Kidney glomerular epithelial cell (primary cell): ENCODE results near the gene NRP1.
"Not testable (repeated sequence)": the region's sequence is repeated elsewhere in the genome, so short reads cannot be mapped to it uniquely, and the experiment has no call there.

Experiments
- DNase-seq: peaks from one replicate; lab custom pipeline; 2025; lab: John Stamatoyannopoulos, UW

NRP1 gene

DNA sequence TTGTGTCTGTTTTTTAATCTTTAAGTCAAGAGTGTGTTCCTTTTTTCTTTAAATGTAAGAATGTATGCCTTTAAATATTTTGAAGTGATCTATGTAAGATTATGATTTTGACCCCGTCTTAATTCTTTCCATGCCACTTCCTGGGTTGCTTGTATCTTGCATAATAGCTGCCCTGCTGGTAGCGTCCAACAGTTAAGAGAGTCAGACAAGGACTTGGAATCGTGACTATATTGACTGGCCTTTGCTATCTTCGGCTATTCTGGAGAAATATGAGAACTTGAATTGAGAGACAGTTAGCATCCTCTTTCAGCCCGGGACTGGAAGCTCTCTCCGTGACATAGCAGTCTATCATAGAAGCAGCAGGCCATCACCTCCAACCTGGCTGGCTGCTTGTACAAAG is 13.0 kb downstream of the NRP1 start:
- DNase-seq: no peak

DNA sequence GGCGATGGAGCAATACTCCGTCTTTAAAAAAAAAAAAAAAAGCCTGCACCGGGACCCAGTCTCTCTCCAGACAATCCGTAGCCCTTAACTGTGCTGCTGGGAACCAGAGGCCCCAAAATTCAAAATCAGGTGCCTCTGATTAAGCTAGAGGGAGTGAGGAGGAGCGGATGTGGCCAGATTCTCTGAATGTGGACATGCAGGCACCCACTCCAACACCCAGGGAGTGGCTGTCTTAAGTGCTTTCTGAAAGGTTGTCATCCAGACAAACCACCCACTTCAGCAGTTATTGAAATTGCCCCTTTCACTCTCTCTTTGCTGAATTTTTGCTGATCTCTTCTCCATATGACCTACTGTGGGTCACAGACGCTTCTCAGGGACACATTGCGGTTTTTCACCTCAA is 14.2 kb downstream of the NRP1 start:
- DNase-seq: no peak

DNA sequence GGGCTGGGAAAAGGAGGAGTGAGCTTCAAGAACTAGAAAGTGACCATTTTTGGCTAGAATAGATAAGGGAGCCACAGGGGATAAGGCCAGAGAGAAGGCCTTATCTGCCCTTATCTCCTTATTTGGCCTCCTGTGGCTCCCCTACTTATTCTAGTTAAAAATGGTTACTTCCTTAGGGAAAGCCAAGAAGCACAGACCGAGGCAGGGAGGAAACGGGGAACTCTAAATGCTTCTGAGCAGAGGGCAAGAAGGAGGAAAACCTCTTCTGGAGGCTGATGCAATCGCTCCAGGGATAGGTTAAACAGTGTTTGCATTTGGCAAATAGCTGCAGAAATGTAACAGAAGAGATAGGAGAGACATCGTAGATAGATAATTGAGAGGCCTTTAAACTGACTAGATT is 18.6 kb downstream of the NRP1 start:
- DNase-seq: no peak

DNA sequence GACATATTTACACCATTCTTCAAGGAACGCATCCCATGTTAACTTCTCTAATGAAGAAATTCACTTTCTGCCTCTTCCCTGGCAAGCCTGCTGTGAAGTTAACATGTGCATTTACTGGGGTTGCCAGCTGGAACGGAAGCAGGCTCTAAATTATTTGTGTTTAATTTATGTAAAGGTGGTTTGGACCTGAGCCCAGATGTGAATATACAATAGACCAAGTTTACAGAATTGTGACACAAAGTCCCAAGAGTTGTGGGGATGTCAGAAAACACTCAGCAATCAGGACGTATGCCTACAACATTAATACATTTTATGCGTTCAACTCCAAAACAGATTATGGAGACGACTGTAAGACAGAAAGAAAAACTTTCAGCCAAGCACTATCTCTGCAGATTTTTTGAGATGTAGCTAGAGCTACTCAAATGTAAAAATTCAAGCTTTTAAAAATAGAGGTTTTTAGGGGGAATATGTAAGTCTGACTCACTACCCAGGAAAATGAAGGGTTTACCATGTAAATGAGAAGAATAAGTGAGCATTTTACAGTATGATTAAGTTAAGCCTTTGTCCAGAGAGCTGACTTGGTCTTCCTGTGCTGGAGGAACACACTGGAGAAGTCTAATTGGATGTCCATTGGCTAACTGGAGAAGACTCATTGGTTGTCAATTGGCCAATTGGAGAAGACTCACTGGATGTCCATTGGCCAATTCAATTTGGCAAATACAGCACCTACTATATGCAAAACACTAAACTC is 19.5 kb downstream of the NRP1 start:
- DNase-seq: no peak

DNA sequence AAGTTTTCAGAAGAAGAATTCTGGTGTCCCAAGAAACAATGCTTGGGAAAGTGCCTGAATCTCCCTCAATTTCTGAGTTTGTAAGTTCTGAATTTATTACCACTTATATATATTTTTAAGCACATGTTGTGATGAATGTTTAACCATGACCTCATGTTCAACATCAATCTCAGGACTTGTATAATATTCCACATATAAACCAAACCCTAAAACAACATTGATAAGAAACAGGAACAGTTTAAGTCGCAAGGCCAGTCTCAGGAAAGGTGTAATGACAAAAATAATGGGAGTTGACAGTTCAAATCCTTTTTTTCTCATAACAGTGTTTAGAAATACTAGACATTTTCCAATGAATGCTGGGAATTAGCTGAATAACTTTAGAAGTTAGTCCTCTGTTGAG is 22.8 kb downstream of the NRP1 start:
- no peak for DNase-seq

DNA sequence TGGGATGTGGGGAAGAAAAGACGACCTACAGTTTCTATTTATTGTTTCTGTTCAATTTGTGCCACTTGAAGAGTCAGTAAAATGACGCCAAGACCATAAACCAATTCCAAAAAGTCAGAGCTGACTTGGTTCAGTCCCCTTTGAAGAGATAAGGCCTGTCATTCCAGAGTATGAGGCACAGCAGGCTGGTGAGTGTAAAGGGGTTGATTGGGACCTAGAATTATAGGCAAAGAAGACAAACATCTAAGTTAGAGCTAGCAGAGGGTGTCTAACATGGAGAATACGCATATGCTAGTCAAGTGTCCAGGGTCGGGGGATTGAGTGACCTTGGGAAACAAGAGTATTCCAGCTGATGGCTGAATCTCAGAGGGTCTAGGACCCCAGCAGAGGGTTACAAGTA is 23.6 kb downstream of the NRP1 start:
- DNase-seq: no peak

DNA sequence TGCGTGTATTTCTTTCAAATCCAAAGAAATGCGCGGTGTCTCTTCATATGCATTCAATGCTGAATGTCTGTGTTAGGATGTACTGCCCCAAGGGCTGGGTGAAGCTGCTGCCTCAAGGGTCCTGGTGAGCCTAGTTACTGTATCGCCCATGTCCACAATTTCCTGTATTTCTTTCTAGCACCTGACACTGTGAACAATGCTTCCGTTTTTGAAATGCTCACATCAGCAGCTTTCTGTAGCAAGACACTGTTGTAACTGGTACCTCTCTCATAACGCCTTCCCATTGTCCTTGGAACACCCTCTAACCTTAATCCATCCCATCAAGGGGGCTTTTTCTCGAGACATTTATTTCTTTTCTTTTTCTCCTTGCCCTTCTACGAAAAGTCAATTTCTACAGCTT is 25.1 kb downstream of the NRP1 start:
- DNase-seq: no peak

DNA sequence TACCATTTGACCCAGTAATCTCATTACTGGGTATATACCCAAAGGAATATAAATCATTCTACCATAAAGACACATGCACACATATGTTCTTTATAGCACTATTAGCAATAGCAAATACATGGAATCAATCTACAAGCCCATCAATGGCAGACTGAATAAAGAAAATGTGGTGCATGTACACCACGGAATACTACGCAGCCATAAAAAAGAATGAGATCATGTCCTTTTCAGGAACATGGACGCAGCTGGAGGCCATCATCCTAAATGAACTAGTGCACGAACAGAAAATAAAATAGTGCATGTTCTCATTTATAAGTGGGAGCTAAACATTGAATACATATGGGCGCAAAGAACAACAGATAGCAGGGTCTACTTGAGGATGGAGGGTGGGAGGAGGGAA is 26.6 kb downstream of the NRP1 start:
- no peak for DNase-seq

- no peak for DNase-seq
Measured at GRCh38 chr10:33306701-33307519, 27.6 kb downstream of the NRP1 start.

- no peak for DNase-seq
Measured at GRCh38 chr10:33306126-33306525, 28.3 kb downstream of the NRP1 start.

DNA sequence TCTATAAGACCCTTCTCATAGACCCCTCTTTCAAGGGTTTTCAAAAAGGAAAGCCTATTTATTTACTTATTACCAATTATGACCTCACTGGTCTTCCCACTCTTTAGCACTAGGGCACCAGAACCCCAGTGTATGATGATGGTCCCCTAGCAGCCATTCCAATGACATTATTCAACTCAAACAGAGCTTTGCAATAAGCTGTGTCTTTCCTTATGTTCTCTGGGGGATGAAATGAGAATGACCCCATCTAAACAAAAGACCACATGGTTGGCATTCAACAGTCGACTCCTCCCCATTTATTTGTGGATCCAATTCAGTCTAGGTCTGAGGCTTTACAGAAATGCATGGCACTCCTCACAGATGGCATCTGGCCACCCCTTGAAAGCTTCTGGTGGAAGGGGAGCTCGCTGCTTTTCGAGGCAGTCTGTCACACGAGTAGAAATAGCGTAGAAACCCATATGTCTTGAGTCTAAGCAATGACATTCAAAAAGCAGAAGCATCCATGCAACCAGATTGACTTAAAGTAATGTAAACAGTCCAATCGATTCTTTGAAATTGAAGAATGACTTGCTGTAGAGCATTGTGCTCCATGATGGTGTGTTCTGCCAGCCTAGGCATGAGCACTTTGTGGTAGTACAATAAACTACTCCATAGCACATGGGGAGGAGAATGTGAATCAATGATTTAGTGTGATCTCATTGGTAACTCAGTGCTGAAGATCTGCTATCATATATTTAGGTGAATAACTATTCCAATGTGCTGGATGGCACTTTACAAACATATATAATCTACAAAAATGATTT is 29.8 kb downstream of the NRP1 start:
- no peak for DNase-seq

DNA sequence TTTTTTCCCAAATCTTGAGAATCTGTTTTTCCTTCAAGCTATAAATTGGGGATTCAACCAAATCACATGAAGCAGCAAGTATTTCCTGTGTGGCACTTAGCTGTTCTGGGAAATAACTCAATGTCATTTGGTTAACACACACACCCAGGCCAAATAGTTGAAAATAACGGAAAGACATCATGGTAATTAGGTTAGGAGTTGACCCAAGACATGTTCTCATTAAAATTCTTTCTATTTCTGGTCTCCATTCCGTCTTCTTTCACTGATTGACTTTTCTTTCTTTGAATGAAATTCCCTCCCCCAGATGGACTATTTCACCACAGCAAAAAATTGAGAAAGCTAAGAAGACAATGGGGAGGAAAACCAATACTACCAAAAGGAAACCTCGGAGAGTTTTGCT is 30.5 kb downstream of the NRP1 start:
- no peak for DNase-seq

DNA sequence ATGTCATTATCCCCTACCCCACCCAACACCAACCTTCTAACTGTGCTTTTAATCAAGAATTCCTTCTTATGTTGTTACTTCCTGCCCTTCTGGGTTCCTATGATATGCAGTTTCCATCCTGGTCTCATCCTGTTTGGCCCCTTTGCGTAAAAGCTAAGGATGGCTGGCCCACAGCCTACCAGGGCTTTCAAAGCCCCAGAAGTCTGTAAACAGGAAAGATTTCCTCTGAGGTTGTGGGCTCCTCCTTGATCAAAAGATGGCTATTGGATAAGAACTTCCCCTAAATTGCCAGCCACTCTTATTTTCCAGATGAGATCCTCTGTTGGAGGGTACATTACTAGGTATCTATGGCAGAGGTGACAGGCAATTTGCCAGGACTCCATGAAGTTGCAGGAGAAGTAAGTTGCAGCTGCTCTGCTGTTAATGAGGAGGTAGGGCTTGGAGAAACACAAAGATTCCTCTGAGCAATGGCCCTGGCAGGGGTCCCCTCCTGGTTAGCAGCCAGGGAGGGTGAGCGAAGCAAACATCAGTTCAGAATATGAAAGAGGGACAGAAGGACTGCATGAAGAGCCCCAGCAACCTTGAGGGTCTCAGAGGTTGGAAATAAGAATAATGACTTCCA is 32.1 kb downstream of the NRP1 start:
- no peak for DNase-seq

DNA sequence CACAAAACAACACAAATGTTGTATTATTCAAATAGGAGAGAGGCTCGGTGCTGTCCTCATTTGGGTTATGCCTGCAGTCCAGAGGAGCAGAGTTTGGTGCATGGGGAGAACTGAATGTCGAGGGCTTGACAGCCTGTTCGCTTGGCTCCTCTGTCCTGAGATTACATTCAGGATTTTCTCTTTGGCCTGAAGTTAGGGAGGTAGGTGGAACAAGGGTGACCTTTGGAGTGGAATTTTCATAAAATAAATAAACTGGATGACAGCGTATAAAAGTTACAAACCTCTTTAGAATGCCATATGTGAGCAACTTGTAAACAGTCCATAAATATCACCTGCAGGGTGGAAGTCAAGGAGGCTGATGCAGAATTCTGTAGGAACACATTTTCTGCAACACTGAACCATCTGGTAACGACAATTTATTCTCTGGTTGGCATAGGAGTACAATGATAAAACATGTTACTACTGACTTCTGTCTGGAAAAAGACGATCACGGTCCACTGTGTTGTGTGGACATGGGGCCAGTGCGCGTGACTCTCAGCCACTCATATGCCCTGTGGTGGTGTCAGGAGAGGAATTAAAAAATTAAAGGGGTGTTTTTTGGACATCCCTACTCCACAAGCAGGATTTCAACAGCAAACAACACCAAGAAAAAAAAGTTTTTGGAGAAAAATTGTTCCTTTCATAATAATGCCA is 33.2 kb downstream of the NRP1 start:
- no peak for DNase-seq

GRCh38 chr10:33300544-33300943 is 33.9 kb downstream of the NRP1 start:
- not testable (repeated sequence) for DNase-seq

DNA sequence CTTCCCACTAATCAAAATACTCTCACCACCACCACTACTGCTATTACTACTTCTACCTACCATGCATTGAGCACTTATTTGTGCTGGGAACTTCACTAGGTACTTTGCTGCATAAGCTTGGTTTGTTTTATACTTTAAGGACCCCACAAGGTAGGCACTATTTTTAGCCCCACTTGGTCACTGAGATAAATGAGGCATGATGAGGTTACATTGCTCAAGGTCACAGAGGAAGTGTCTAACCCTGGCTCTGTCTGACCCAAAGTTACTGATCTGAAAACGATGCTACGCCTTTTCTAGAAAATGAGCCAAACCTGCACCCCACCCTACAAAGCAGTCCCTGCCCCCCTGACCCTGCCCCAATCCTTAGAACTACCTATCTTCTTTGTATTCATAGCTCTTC is 35.6 kb downstream of the NRP1 start:
- no peak for DNase-seq

GRCh38 chr10:33298110-33298509 is 36.4 kb downstream of the NRP1 start:
- DNase-seq: no peak

- DNase-seq: no peak
Measured at GRCh38 chr10:33295851-33296250, 38.6 kb downstream of the NRP1 start.

- DNase-seq: no peak
Measured at GRCh38 chr10:33293531-33294170, 40.8 kb downstream of the NRP1 start.

- no peak for DNase-seq
Measured at GRCh38 chr10:33293076-33293475, 41.4 kb downstream of the NRP1 start.

- peak; percentile 76 for DNase-seq
Measured at GRCh38 chr10:33291053-33291592, 43.3 kb downstream of the NRP1 start.
